Lung (tissue), 12 donors: Measurements from ENCODE around the gene BYSL. TPM values are rescaled to one million over a fixed set of nuclear protein-coding genes. Genes with fewer than 3 reads are reported as not detected.

Source experiments
- ATAC-seq: fragments of 200-7000 bp; cut with Tn5 transposase; one replicate; pipeline ENCODE4 v1.9.1; 2020; ENCODE audit warnings: moderate number of reproducible peaks; ENCODE audit not compliant: insufficient read depth, low FRiP score
- DNase-seq, 3 donors: peaks; one replicate each; pipeline ENCODE4 v3.0.0-alpha.2; 2013 to 2017
- H3K27ac ChIP-seq, 2 donors: one replicate each; pipeline ENCODE4 v1.5.1; 2013; ENCODE audit warnings: mild to moderate bottlenecking in 2 of 2, moderate library complexity in 2 of 2, control low read depth in 1 of 2, inconsistent platforms in 1 of 2, low read depth in 1 of 2, low read length in 1 of 2
- H3K27me3 ChIP-seq, 3 donors: one replicate each; pipeline ENCODE4 v1.5.1; 2013; ENCODE audit warnings: low read length in 2 of 3; ENCODE audit not compliant: control insufficient read depth in 3 of 3, insufficient read depth in 3 of 3
- H3K36me3 ChIP-seq, 4 donors: one replicate each; pipeline ENCODE4 v1.5.1; 2013; ENCODE audit warnings: low read length in 4 of 4, mild to moderate bottlenecking in 1 of 4, moderate library complexity in 1 of 4; ENCODE audit not compliant: control insufficient read depth in 4 of 4, insufficient read depth in 4 of 4
- H3K4me1 ChIP-seq, 5 donors: one replicate each; pipeline ENCODE4 v1.5.1; 2013; ENCODE audit warnings: low read length in 5 of 5, mild to moderate bottlenecking in 2 of 5, moderate library complexity in 1 of 5; ENCODE audit not compliant: control insufficient read depth in 5 of 5, insufficient read depth in 5 of 5
- H3K4me3 ChIP-seq: one replicate; pipeline ENCODE4 v1.5.1; 2013; ENCODE audit warnings: mild to moderate bottlenecking, control low read depth, moderate library complexity
- H3K9ac ChIP-seq, 2 donors: one replicate each; pipeline ENCODE4 v1.5.1; 2013; ENCODE audit warnings: low read length in 2 of 2, control low read depth in 1 of 2; ENCODE audit not compliant: insufficient read depth in 1 of 2
- H3K9me3 ChIP-seq, 4 donors: one replicate each; pipeline ENCODE4 v1.5.1; 2013; ENCODE audit warnings: low read length in 3 of 4, mild to moderate bottlenecking in 1 of 4, moderate library complexity in 1 of 4; ENCODE audit not compliant: control insufficient read depth in 4 of 4, insufficient read depth in 3 of 4
- WGBS, 2 donors: extraction: QIAGEN DNeasy Blood & Tissue Kit; methylation state at CpG; one replicate each; pipeline ENCODE4 v1.1.7; 2013; 5-methylcytosine and 5-hydroxymethylcytosine counted together
- polyA plus RNA-seq, 2 donors: library from polyadenylated mRNA; stranded (reverse); fragments of 200-250 nt; gene quantifications; one replicate each; pipeline ENCODE4 v1.2.1, GENCODE V29; 2013
- total RNA-seq, 2 donors: library from RNA; depleted of rRNA in 1 of 2; stranded (reverse); fragments of >200 nt in 1 of 2; gene quantifications; one replicate each; pipeline ENCODE4 v1.2.1, GENCODE V29; 2014 to 2021
- TF ChIP-seq, protein P1 (sequence below): IDR thresholded peaks from 2 replicates; pipeline ENCODE4 v1.5.1; 2012; ENCODE audit warnings: mild to moderate bottlenecking; ENCODE audit errors: control extremely low read depth, extremely low read depth
- donor health status: control.
- donor health status: control.
- donor health status: Bipolar disorder and iron deficiency.
- donor health status: healthy.
- donor health status: DM: yes; HTN: yes; CAD: no.

BYSL gene
- total and polyA plus RNA-seq, 4 donors: 8.8 to 20.4 (median 14.8) TPM

DNA sequence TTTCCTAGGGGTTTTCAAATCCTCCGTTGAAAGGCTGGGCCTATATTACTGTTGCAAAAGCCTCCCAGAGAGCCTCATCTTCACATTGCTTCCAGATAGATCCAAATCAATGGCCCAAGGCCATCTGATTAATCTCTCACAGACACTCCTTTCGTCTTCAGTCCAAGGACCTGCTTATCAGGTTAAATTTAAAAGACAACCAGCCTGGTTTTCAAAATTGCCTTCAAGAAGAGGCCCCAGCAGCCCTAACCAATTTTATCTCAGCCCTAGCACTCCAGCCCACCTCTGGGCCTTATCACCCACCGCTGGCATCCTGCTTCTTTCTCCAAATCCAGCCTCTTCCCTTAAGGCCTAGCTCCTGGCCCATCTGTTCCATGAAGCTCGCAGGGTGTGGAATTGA is 35.8 kb downstream of the BYSL start:
- 79 to 80% methylated on average over 4 of the region's 4 CpGs for WGBS, 2 donors
- Histone ChIP-seq H3K36me3 (peaks cover 0 to 4% (median 0%) of the 10 kb centered on the region in 4 donors), H3K9ac (no peak overlapping the region), H3K4me1 (peaks cover 0 to 9% (median 0%) of the 10 kb centered on the region in 5 donors), H3K27ac (no peak overlapping the region), H3K4me3 (no peak overlapping the region), H3K27me3 (no peaks in the 10 kb centered on the region), H3K9me3 (no peaks in the 10 kb centered on the region)
- no peak for ATAC-seq
- TF ChIP-seq, protein P1, sequence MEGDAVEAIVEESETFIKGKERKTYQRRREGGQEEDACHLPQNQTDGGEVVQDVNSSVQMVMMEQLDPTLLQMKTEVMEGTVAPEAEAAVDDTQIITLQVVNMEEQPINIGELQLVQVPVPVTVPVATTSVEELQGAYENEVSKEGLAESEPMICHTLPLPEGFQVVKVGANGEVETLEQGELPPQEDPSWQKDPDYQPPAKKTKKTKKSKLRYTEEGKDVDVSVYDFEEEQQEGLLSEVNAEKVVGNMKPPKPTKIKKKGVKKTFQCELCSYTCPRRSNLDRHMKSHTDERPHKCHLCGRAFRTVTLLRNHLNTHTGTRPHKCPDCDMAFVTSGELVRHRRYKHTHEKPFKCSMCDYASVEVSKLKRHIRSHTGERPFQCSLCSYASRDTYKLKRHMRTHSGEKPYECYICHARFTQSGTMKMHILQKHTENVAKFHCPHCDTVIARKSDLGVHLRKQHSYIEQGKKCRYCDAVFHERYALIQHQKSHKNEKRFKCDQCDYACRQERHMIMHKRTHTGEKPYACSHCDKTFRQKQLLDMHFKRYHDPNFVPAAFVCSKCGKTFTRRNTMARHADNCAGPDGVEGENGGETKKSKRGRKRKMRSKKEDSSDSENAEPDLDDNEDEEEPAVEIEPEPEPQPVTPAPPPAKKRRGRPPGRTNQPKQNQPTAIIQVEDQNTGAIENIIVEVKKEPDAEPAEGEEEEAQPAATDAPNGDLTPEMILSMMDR: no peak
- DNase-seq: no peak

DNA sequence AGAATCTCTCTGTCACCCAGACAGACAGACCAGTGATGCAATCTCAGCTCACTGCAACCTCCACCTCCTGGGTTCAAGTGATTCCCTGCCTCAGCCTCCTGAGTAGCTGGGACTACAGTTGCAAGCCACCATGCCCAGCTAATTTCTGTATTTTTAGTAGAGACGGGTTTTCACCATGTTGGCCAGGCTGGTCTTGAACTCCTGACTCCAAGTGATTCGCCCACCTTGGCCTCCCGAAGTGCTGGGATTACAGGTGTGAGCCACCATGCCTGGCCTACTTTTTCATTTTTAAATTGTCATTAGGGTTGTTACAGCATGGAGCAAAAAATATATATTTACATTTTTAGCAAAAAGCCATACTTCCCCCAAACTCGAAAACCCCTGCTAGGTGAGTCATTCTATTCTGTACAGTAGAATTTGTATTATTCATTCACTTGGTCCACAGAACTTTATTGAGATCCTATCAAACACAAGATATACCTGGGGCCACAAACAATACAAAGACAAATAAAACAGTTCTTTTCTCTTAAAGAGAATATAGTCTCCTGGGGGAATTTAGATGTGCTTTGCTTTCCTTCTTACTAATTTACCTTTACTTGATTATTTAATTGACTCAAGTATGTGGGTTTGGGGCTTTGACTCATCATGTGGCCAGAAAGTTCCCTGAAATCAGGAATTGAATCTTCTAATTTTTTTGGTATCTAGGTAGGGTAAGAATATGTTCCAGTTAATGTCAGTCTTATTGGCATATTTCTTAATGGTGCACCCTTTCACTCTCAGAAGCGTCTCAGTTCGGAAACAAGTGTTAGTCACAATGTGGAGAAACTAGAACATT is 36.9 kb downstream of the BYSL start:
- no peak for ATAC-seq
- H3K9me3 ChIP-seq: no peaks in the 10 kb centered on the region
- WGBS, 2 donors: 91 to 94% methylated on average over 6 of the region's 6 CpGs
- no peaks in the 10 kb centered on the region for H3K27me3 ChIP-seq
- no peak for DNase-seq
- H3K9ac ChIP-seq: no peak overlapping the region
- H3K27ac ChIP-seq: no peak overlapping the region
- peaks cover 0 to 9% (median 0%) of the 10 kb centered on the region in 5 donors for H3K4me1 ChIP-seq
- peaks cover 0 to 4% (median 0%) of the 10 kb centered on the region in 4 donors for H3K36me3 ChIP-seq
- TF ChIP-seq, protein P1: no peak
- no peak overlapping the region for H3K4me3 ChIP-seq

DNA sequence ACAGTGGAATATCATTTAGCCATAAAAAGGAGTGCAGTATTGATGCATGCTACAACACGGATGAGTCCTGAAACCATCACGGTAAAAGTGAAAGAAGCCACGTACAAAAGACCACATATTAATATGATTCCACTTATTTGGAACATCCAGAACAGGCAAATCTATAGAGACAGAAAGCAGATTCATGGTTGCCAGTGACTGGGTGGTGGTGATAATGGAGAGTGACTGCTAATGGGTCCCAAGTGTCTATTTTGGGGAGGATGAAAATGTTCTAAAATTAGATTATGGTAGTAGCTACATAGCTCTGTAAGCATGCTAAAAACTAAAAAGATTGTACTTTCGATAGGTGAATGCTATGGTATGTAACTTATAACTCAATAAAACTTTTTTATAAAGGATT is 38.7 kb downstream of the BYSL start:
- TF ChIP-seq, protein P1: no peak
- no peak for ATAC-seq
- no peak overlapping the region for H3K9ac ChIP-seq

More for the DNA sequence above, 38.7 kb downstream of the BYSL start:
- Histone ChIP-seq H3K27me3 (no peaks in the 10 kb centered on the region), H3K4me1 (peaks cover 0 to 11% (median 0%) of the 10 kb centered on the region in 5 donors), H3K9me3 (no peaks in the 10 kb centered on the region), H3K36me3 (peaks cover 0 to 7% (median 0%) of the 10 kb centered on the region in 4 donors), H3K4me3 (no peak overlapping the region), H3K27ac (no peak overlapping the region)
- no peak for DNase-seq
- WGBS, 2 donors: 96 to 97% methylated on average over 4 of the region's 4 CpGs
